Measurements from ENCODE around the gene GPLD1.
"Not testable (repeated sequence)": the region's sequence is repeated elsewhere in the genome, so short reads cannot be mapped to it uniquely, and the experiment has no call there.

Gene GPLD1

GRCh38 chr6:24410622-24411021, 78.8 kb downstream of the GPLD1 start:
- no peak for DNase-seq (ENCODE audit: low read depth)

- no peak for DNase-seq (ENCODE audit: low read depth)
These were observed 80.5 kb downstream of the GPLD1 start for GRCh38 chr6:24408719-24409410.

GRCh38 chr6:24405262-24405661, 84.1 kb downstream of the GPLD1 start:
- DNase-seq (ENCODE audit: low read depth), result no peak

- no peak for DNase-seq (ENCODE audit: low read depth)
These were observed 85.9 kb downstream of the GPLD1 start for GRCh38 chr6:24403501-24403824.

GRCh38 chr6:24402697-24403500, 86.5 kb downstream of the GPLD1 start, which contains the start of gene MRS2:
MRS2 (plus strand) TSS chr6:24402936; CDS start chr6:24403047, 111 bp downstream.
- DNase-seq (ENCODE audit: low read depth), result peak; percentile 74

- no peak for DNase-seq (ENCODE audit: low read depth)
These were observed 87.9 kb downstream of the GPLD1 start for GRCh38 chr6:24401458-24401857.

GRCh38 chr6:24400045-24401039, 89.0 kb downstream of the GPLD1 start:
- DNase-seq (ENCODE audit: low read depth), result not testable (repeated sequence)

GRCh38 chr6:24397631-24398030, 91.7 kb downstream of the GPLD1 start:
- DNase-seq (ENCODE audit: low read depth), result no peak

- no peak for DNase-seq (ENCODE audit: low read depth)
These were observed 92.6 kb downstream of the GPLD1 start for GRCh38 chr6:24396824-24397223.

GRCh38 chr6:24394780-24395437, 94.5 kb downstream of the GPLD1 start:
- DNase-seq (ENCODE audit: low read depth), result peak; percentile 76

GRCh38 chr6:24394061-24394779, 95.2 kb downstream of the GPLD1 start:
- DNase-seq (ENCODE audit: low read depth), result no peak

- DNase-seq (ENCODE audit: low read depth), result no peak
These were observed 97.5 kb downstream of the GPLD1 start for GRCh38 chr6:24391756-24392405.

- no peak for DNase-seq (ENCODE audit: low read depth)
These were observed 98.2 kb downstream of the GPLD1 start for GRCh38 chr6:24391208-24391607.

GRCh38 chr6:24387818-24388217, 101.6 kb downstream of the GPLD1 start:
- no peak for DNase-seq (ENCODE audit: low read depth)

GRCh38 chr6:24385536-24386269, 103.7 kb downstream of the GPLD1 start:
- DNase-seq (ENCODE audit: low read depth), result no peak

- not testable (repeated sequence) for DNase-seq (ENCODE audit: low read depth)
These were observed 104.8 kb downstream of the GPLD1 start for GRCh38 chr6:24384369-24385130.

GRCh38 chr6:24382891-24383494, 106.4 kb downstream of the GPLD1 start:
- not testable (repeated sequence) for DNase-seq (ENCODE audit: low read depth)

GRCh38 chr6:24382220-24382540, 107.2 kb downstream of the GPLD1 start:
- no peak for DNase-seq (ENCODE audit: low read depth)

Data from EH (cell line).